Loucy (cell line): ENCODE data around the gene APOE.

Experiments
- EZH2phosphoT487 ChIP-seq: fragments of 200-600 bp; IDR thresholded peaks from 2 replicates; pipeline ENCODE4 v1.6.1; 2018; ENCODE audit warnings: antibody characterized with exemption, mild to moderate bottlenecking, moderate library complexity, borderline replicate concordance
- TF ChIP-seq, protein P1 (sequence below): fragments of 200-600 bp; sonication (generic); conservative IDR thresholded peaks from 2 replicates; pipeline ENCODE4 v1.5.1; 2014; ENCODE audit warnings: mild to moderate bottlenecking, antibody characterized with exemption, low read length

DNA sequence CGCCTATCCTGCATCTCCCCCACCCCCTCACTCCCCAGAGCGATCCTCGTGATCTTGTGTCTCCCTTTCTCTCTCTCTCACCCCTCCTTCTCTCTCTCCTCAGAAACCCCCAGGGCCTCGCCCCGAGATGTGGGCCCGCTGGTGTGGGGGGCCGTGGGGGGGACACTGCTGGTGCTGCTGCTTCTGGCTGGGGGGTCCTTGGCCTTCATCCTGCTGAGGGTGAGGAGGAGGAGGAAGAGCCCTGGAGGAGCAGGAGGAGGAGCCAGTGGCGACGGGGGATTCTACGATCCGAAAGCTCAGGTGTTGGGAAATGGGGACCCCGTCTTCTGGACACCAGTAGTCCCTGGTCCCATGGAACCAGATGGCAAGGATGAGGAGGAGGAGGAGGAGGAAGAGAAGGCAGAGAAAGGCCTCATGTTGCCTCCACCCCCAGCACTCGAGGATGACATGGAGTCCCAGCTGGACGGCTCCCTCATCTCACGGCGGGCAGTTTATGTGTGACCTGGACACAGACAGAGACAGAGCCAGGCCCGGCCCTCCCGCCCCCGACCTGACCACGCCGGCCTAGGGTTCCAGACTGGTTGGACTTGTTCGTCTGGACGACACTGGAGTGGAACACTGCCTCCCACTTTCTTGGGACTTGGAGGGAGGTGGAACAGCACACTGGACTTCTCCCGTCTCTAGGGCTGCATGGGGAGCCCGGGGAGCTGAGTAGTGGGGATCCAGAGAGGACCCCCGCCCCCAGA is 27.3 kb upstream of the APOE start:
- no peak for TF ChIP-seq EZH2phosphoT487
- TF ChIP-seq, protein P1, sequence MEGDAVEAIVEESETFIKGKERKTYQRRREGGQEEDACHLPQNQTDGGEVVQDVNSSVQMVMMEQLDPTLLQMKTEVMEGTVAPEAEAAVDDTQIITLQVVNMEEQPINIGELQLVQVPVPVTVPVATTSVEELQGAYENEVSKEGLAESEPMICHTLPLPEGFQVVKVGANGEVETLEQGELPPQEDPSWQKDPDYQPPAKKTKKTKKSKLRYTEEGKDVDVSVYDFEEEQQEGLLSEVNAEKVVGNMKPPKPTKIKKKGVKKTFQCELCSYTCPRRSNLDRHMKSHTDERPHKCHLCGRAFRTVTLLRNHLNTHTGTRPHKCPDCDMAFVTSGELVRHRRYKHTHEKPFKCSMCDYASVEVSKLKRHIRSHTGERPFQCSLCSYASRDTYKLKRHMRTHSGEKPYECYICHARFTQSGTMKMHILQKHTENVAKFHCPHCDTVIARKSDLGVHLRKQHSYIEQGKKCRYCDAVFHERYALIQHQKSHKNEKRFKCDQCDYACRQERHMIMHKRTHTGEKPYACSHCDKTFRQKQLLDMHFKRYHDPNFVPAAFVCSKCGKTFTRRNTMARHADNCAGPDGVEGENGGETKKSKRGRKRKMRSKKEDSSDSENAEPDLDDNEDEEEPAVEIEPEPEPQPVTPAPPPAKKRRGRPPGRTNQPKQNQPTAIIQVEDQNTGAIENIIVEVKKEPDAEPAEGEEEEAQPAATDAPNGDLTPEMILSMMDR = no peak
